T-helper 1 cell treated with Interleukin-12 subunit alpha and Interleukin-12 subunit beta and Interleukin-4 antibody, amounts not matched to agents 30 μg/mL and 1 μg/mL, for 36 hours (primary cell): ENCODE measurements around the gene SYT2.

Experiments
- H3K27ac Mint-ChIP-seq: one replicate; pipeline ENCODE4 v1.8.0; 2021; ENCODE audit warnings: mild to moderate bottlenecking, mixed read lengths
- H3K27me3 Mint-ChIP-seq: one replicate; pipeline ENCODE4 v1.8.0; 2021; ENCODE audit warnings: low read depth, mixed read lengths
- H3K36me3 Mint-ChIP-seq: one replicate; pipeline ENCODE4 v1.8.0; 2021; ENCODE audit warnings: low read depth, mixed read lengths
- H3K4me1 Mint-ChIP-seq: one replicate; pipeline ENCODE4 v1.8.0; 2021; ENCODE audit warnings: low read depth, mixed read lengths
- H3K4me3 Mint-ChIP-seq: one replicate; pipeline ENCODE4 v1.8.0; 2021; ENCODE audit warnings: mild to moderate bottlenecking, moderate library complexity, mixed read lengths
- H3K9me3 Mint-ChIP-seq: one replicate; pipeline ENCODE4 v1.8.0; 2021; ENCODE audit warnings: mixed read lengths

SYT2 gene

DNA sequence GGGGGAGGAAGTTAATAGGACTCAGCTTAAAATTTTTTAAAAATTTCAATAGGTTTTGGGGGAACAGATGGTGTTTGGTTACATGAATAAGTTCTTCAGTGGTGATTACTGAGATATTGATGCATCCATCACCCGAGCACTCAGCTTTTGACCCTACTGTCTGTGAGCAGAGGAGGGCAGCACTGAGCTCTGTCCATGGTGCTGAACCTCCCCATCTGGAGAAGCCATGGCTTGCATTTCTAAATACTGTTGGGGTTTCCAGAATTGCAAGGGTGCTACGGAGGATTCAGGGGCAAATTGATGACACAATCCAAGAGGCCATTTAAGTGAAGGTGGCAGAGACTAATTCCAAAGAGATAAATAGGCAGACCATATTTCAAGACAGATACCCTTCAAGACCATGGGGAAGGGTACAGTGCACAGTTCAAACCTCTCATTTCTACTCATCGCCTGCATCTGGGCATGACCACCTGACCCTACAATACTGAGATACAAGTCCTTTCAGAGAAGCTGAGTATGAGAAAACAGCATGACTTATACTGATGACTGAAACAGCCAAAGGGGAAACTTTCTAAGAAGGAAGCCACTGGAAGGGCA, 17.2 kb downstream of the SYT2 start:
- peaks cover 1% of the 10 kb centered on the region for H3K4me1 Mint-ChIP-seq
- no peak overlapping the region for H3K4me3 Mint-ChIP-seq
- H3K9me3 Mint-ChIP-seq, result no peaks in the 10 kb centered on the region
- H3K27ac Mint-ChIP-seq, result no peak overlapping the region
- H3K36me3 Mint-ChIP-seq, result no peaks in the 10 kb centered on the region
- H3K27me3 Mint-ChIP-seq, result peaks cover 35% of the 10 kb centered on the region

- Mint-ChIP-seq H3K4me1 (no peaks in the 10 kb centered on the region), H3K9me3 (no peaks in the 10 kb centered on the region), H3K27me3 (peaks cover 29% of the 10 kb centered on the region), H3K36me3 (no peaks in the 10 kb centered on the region), H3K27ac (no peak overlapping the region), H3K4me3 (no peak overlapping the region)
These were observed 18.4 kb downstream of the SYT2 start for GRCh38 chr1:202691816-202692215.

GRCh38 chr1:202689493-202690342, 20.5 kb downstream of the SYT2 start:
- no peak overlapping the region for H3K27ac Mint-ChIP-seq
- H3K27me3 Mint-ChIP-seq, result peaks cover 24% of the 10 kb centered on the region
- H3K9me3 Mint-ChIP-seq, result no peaks in the 10 kb centered on the region
- no peaks in the 10 kb centered on the region for H3K4me1 Mint-ChIP-seq
- H3K4me3 Mint-ChIP-seq, result no peak overlapping the region
- no peaks in the 10 kb centered on the region for H3K36me3 Mint-ChIP-seq

- no peaks in the 10 kb centered on the region for H3K9me3 Mint-ChIP-seq
- H3K27me3 Mint-ChIP-seq, result peaks cover 27% of the 10 kb centered on the region
- H3K36me3 Mint-ChIP-seq, result no peaks in the 10 kb centered on the region
- no peak overlapping the region for H3K27ac Mint-ChIP-seq
- H3K4me1 Mint-ChIP-seq, result no peaks in the 10 kb centered on the region
- no peak overlapping the region for H3K4me3 Mint-ChIP-seq
These were observed 21.2 kb downstream of the SYT2 start for GRCh38 chr1:202689082-202689481.

DNA sequence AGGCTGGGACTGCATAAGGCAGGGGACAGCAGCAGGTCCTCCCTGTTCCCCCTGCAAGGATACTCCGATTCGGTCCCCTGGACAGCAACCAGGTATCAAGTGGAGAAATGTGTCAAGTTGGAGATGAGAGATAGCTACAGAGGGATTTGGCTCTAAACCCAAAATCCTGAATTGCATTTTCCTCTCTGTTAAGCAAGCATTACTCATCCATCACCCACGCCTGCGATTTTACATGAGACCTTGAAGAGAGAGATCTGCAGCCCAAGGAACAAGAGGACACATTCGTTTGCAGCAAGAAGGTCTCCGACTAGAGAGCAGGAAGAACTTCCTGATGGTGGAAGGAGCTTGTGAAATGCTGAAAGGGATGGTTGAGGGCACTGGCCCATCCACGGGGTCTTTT, 21.9 kb downstream of the SYT2 start:
- H3K9me3 Mint-ChIP-seq, result no peaks in the 10 kb centered on the region
- H3K4me3 Mint-ChIP-seq, result no peak overlapping the region
- no peaks in the 10 kb centered on the region for H3K4me1 Mint-ChIP-seq
- no peak overlapping the region for H3K27ac Mint-ChIP-seq
- H3K36me3 Mint-ChIP-seq, result no peaks in the 10 kb centered on the region
- H3K27me3 Mint-ChIP-seq, result peaks cover 28% of the 10 kb centered on the region

GRCh38 chr1:202687798-202688197, 22.5 kb downstream of the SYT2 start:
- H3K9me3 Mint-ChIP-seq, result no peaks in the 10 kb centered on the region
- peaks cover 23% of the 10 kb centered on the region for H3K27me3 Mint-ChIP-seq
- no peaks in the 10 kb centered on the region for H3K4me1 Mint-ChIP-seq
- no peaks in the 10 kb centered on the region for H3K36me3 Mint-ChIP-seq
- H3K27ac Mint-ChIP-seq, result no peak overlapping the region
- H3K4me3 Mint-ChIP-seq, result no peak overlapping the region

GRCh38 chr1:202687370-202687769, 22.9 kb downstream of the SYT2 start:
- H3K27me3 Mint-ChIP-seq, result peaks cover 23% of the 10 kb centered on the region
- H3K4me3 Mint-ChIP-seq, result no peak overlapping the region

GRCh38 chr1:202685641-202686040, 24.6 kb downstream of the SYT2 start:
- Mint-ChIP-seq H3K27ac (no peak overlapping the region), H3K9me3 (no peaks in the 10 kb centered on the region), H3K4me1 (no peaks in the 10 kb centered on the region), H3K27me3 (peaks cover 19% of the 10 kb centered on the region), H3K4me3 (no peak overlapping the region), H3K36me3 (no peaks in the 10 kb centered on the region)

More at GRCh38 chr1:202687370-202687769, 22.9 kb downstream of the SYT2 start:
- H3K36me3 Mint-ChIP-seq, result no peaks in the 10 kb centered on the region
- H3K9me3 Mint-ChIP-seq, result no peaks in the 10 kb centered on the region
- no peaks in the 10 kb centered on the region for H3K4me1 Mint-ChIP-seq
- no peak overlapping the region for H3K27ac Mint-ChIP-seq

- Mint-ChIP-seq H3K9me3 (no peaks in the 10 kb centered on the region), H3K4me3 (no peak overlapping the region), H3K36me3 (no peaks in the 10 kb centered on the region), H3K27ac (no peak overlapping the region), H3K27me3 (peaks cover 18% of the 10 kb centered on the region), H3K4me1 (no peaks in the 10 kb centered on the region)
These were observed 25.5 kb downstream of the SYT2 start for GRCh38 chr1:202684716-202685115.

DNA sequence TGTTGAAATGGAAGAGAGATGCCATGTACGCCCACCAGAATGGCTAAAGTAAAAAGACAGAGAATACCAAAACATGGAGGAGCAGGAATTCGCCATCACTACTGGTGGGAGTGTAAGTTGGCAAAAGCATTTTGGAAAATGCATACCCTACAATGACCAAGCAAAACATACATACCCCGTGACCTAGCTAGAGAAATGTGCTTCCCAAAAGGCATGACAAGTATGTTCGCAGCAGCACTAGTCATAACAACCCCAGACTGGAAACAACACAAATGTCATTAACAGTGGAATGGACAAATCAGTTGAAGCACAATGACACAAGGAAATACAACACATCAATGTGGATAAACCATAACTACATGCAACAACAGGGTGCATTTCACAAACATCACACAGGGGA, 27.2 kb downstream of the SYT2 start:
- no peak overlapping the region for H3K4me3 Mint-ChIP-seq
- H3K9me3 Mint-ChIP-seq, result peaks cover 6% of the 10 kb centered on the region
- peaks cover 26% of the 10 kb centered on the region for H3K27me3 Mint-ChIP-seq
- H3K4me1 Mint-ChIP-seq, result no peaks in the 10 kb centered on the region
- no peak overlapping the region for H3K27ac Mint-ChIP-seq
- no peaks in the 10 kb centered on the region for H3K36me3 Mint-ChIP-seq

DNA sequence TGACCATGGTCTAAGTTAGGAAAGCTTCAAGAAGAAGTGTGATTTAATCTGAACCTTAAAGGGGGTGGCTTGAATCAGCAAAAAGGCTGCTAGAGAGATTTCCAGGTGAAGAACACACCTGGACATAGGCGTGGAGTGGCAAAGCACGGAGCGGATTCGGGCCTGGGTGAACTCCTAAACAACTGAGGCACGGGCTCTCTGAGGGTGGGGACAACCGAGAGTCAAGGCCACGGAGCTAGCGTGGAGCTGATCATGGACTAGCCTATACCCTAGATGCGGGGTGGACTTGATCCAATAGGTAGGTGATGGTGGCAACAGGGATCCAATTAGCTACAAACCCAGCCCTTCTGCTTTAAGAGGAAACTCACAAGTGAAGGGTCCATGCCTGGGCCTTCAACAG, 27.8 kb downstream of the SYT2 start:
- Mint-ChIP-seq H3K27ac (no peak overlapping the region), H3K9me3 (peaks cover 6% of the 10 kb centered on the region), H3K27me3 (peaks cover 26% of the 10 kb centered on the region), H3K4me1 (no peaks in the 10 kb centered on the region), H3K4me3 (no peak overlapping the region), H3K36me3 (no peaks in the 10 kb centered on the region)

DNA sequence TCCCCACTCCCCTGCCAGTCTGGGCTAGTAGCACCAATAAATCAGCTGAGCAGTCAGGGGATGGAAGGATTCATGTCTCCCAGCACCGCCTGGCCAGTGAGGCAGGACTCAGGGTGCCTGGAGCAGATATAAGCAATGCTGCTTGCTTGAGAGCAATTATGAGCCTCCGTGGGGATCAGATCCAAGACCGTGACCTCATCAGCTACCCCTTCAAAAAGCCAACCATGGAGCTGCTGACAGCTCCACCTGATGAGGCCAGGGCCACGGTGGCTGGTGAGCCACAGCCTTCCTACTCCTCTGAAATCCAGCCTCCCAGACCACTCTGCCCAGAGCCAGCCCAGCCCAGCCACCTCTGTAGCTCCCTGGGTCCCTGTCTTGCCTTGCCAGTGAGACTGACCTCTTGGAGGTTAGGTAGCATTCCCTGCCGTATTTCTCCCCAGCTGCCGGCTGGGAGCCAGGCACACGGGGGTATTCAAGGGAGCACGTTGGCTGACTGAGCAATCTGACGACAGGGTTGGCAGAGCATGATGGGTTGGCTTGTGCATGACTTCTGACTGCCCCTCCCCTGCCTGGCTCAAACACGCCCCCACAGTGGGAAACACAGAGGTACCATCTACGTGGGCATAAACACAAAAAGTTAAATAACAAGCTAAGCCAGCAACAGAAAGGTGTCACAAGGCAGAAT, 28.4 kb downstream of the SYT2 start:
- peaks cover 29% of the 10 kb centered on the region for H3K27me3 Mint-ChIP-seq
- peaks cover 12% of the 10 kb centered on the region for H3K9me3 Mint-ChIP-seq
- no peak overlapping the region for H3K27ac Mint-ChIP-seq
- H3K36me3 Mint-ChIP-seq, result no peaks in the 10 kb centered on the region
- H3K4me3 Mint-ChIP-seq, result no peak overlapping the region
- H3K4me1 Mint-ChIP-seq, result no peaks in the 10 kb centered on the region

GRCh38 chr1:202680586-202681352, 29.5 kb downstream of the SYT2 start:
- no peak overlapping the region for H3K27ac Mint-ChIP-seq

GRCh38 chr1:202679406-202680177, 30.7 kb downstream of the SYT2 start:
- no peak overlapping the region for H3K27ac Mint-ChIP-seq
- H3K9me3 Mint-ChIP-seq, result peaks cover 12% of the 10 kb centered on the region
- no peaks in the 10 kb centered on the region for H3K36me3 Mint-ChIP-seq
- H3K4me1 Mint-ChIP-seq, result no peaks in the 10 kb centered on the region
- no peak overlapping the region for H3K4me3 Mint-ChIP-seq
- peaks cover 27% of the 10 kb centered on the region for H3K27me3 Mint-ChIP-seq

More at GRCh38 chr1:202680586-202681352, 29.5 kb downstream of the SYT2 start:
- no peaks in the 10 kb centered on the region for H3K36me3 Mint-ChIP-seq
- H3K9me3 Mint-ChIP-seq, result peaks cover 12% of the 10 kb centered on the region
- no peak overlapping the region for H3K4me3 Mint-ChIP-seq
- H3K27me3 Mint-ChIP-seq, result peaks cover 27% of the 10 kb centered on the region
- no peaks in the 10 kb centered on the region for H3K4me1 Mint-ChIP-seq
